Activated naive CD8-positive, alpha-beta T cell treated with anti-CD3 and anti-CD28 coated beads, Interleukin-2, amount 10 ng/mL, durations not matched to agents 7 days and 5 days (primary cell): ENCODE data around the gene TMEM51. TPM values are rescaled to one million over a fixed set of nuclear protein-coding genes. Genes with fewer than 3 reads are reported as not detected.

Experiments used
- ATAC-seq: fragments of 150-1000 bp; cut with Tn5 transposase; one replicate; pipeline ENCODE4 v1.10.0; 2021; ENCODE audit warnings: low read depth, moderate library complexity
- POLR2A ChIA-PET: fragments of 350-600 bp; sonication (Branson Sonifier 250); formaldehyde crosslinking; loops from one replicate; lab custom pipeline; 2021; ENCODE audit warnings: antibody characterized with exemption; lab: Charles Lee
- DNase-seq: peaks from one replicate; pipeline ENCODE4 v3.0.0; 2021
- H3K27ac Mint-ChIP-seq: one replicate; pipeline ENCODE4 v1.8.0; 2022; ENCODE audit warnings: mild to moderate bottlenecking, mixed read lengths
- H3K27me3 Mint-ChIP-seq: one replicate; pipeline ENCODE4 v1.8.0; 2022; ENCODE audit warnings: mild to moderate bottlenecking, moderate library complexity, mixed read lengths
- H3K36me3 Mint-ChIP-seq: one replicate; pipeline ENCODE4 v1.8.0; 2021; ENCODE audit warnings: mild to moderate bottlenecking, mixed read lengths
- H3K4me1 Mint-ChIP-seq: one replicate; pipeline ENCODE4 v1.8.0; 2021; ENCODE audit warnings: mixed read lengths
- H3K4me3 Mint-ChIP-seq: one replicate; pipeline ENCODE4 v1.8.0; 2022; ENCODE audit warnings: mild to moderate bottlenecking, moderate library complexity, mixed read lengths
- H3K9me3 Mint-ChIP-seq: one replicate; pipeline ENCODE4 v1.8.0; 2021; ENCODE audit warnings: mixed read lengths
- total RNA-seq, 2 experiments: library from RNA; stranded (reverse); gene quantifications; one replicate each; pipeline ENCODE4 v1.2.3, GENCODE V29; 2021

TMEM51 gene
- total RNA-seq, 2 experiments from 2014 or later: 0.57 to 0.80 TPM

GRCh38 chr1:15258833-15259621 is 105.5 kb downstream of the TMEM51 start:
- DNase-seq: no peak
- Mint-ChIP-seq H3K36me3 (peaks cover 1% of the 10 kb centered on the region), H3K9me3 (no peaks in the 10 kb centered on the region), H3K27me3 (peaks cover 40% of the 10 kb centered on the region), H3K27ac (no peak overlapping the region), H3K4me3 (no peak overlapping the region), H3K4me1 (peaks cover 17% of the 10 kb centered on the region)
- POLR2A ChIA-PET: no interaction called here
- no peak for ATAC-seq

- peak; percentile 20 for DNase-seq
- H3K9me3 Mint-ChIP-seq: peaks cover under 1% of the 10 kb centered on the region
- H3K4me1 Mint-ChIP-seq: peaks cover 15% of the 10 kb centered on the region
- H3K4me3 Mint-ChIP-seq: no peak overlapping the region
- peaks cover 1% of the 10 kb centered on the region for H3K36me3 Mint-ChIP-seq
- no peak overlapping the region for H3K27ac Mint-ChIP-seq
- peaks cover 39% of the 10 kb centered on the region for H3K27me3 Mint-ChIP-seq
- POLR2A ChIA-PET: no interaction called here
- no peak for ATAC-seq
Observed at GRCh38 chr1:15259622-15260007, 106.1 kb downstream of the TMEM51 start.

- Mint-ChIP-seq H3K27ac (no peak overlapping the region), H3K36me3 (no peaks in the 10 kb centered on the region), H3K9me3 (peaks cover 2% of the 10 kb centered on the region), H3K27me3 (peaks cover 47% of the 10 kb centered on the region), H3K4me3 (peak overlapping the region; percentile 71), H3K4me1 (peaks cover 15% of the 10 kb centered on the region)
- DNase-seq: peak; percentile 12
- POLR2A ChIA-PET: no interaction called here
- ATAC-seq: peak; percentile 27
Observed at GRCh38 chr1:15260418-15261154, 107.0 kb downstream of the TMEM51 start.

- Mint-ChIP-seq H3K9me3 (peaks cover 4% of the 10 kb centered on the region), H3K4me3 (peak overlapping the region; percentile 71), H3K4me1 (peaks cover 15% of the 10 kb centered on the region), H3K27me3 (peaks cover 48% of the 10 kb centered on the region), H3K27ac (no peak overlapping the region), H3K36me3 (no peaks in the 10 kb centered on the region)
- DNase-seq (peak; percentile 31), ATAC-seq (peak; percentile 67)
- POLR2A ChIA-PET: interaction anchor here (0.7 kb wide), 1 partner anchor 13 kb away, joined by 6 read pairs; no protein-coding TSS in a partner anchor
Observed at GRCh38 chr1:15261155-15262002, 107.8 kb downstream of the TMEM51 start.

GRCh38 chr1:15262003-15262377 is 108.4 kb downstream of the TMEM51 start:
- Mint-ChIP-seq H3K27ac (no peak overlapping the region), H3K9me3 (peaks cover 6% of the 10 kb centered on the region), H3K36me3 (no peaks in the 10 kb centered on the region), H3K4me3 (peak overlapping the region; percentile 71), H3K4me1 (peaks cover 15% of the 10 kb centered on the region), H3K27me3 (peaks cover 51% of the 10 kb centered on the region)
- DNase-seq: no peak
- no peak for ATAC-seq
- POLR2A ChIA-PET: interaction anchor here (0.7 kb wide), 1 partner anchor 13 kb away, joined by 6 read pairs; no protein-coding TSS in a partner anchor

GRCh38 chr1:15262706-15263105 is 109.2 kb downstream of the TMEM51 start:
- H3K36me3 Mint-ChIP-seq: no peaks in the 10 kb centered on the region
- DNase-seq (no peak), ATAC-seq (no peak)
- peaks cover 6% of the 10 kb centered on the region for H3K9me3 Mint-ChIP-seq
- POLR2A ChIA-PET: no interaction called here
- peaks cover 47% of the 10 kb centered on the region for H3K27me3 Mint-ChIP-seq
- H3K4me1 Mint-ChIP-seq: peaks cover 15% of the 10 kb centered on the region
- H3K4me3 Mint-ChIP-seq: no peak overlapping the region
- H3K27ac Mint-ChIP-seq: no peak overlapping the region

GRCh38 chr1:15264769-15265168 is 111.2 kb downstream of the TMEM51 start:
- ATAC-seq (no peak), DNase-seq (no peak)
- peaks cover 54% of the 10 kb centered on the region for H3K27me3 Mint-ChIP-seq
- H3K4me3 Mint-ChIP-seq: no peak overlapping the region
- H3K9me3 Mint-ChIP-seq: peaks cover 6% of the 10 kb centered on the region
- POLR2A ChIA-PET: no interaction called here
- H3K27ac Mint-ChIP-seq: no peak overlapping the region
- peaks cover 15% of the 10 kb centered on the region for H3K4me1 Mint-ChIP-seq
- H3K36me3 Mint-ChIP-seq: no peaks in the 10 kb centered on the region

Other genes starting within 250 kb of the TMEM51 start
- under 1 TPM; 0.34 to 0.64 TPM for gene FHAD1, start 93.5 kb downstream of the TMEM51 start, total RNA-seq